PFSK-1 (cell line): ENCODE measurements around the gene FRMD4A.

Source experiments
- POLR2AphosphoS5 ChIP-seq: IDR thresholded peaks from 2 replicates; pipeline ENCODE4 v1.6.1; 2012; ENCODE audit warnings: low read depth, mild to moderate bottlenecking, control low read depth, low read length, moderate library complexity
- TAF1 ChIP-seq: IDR thresholded peaks from 2 replicates; pipeline ENCODE4 v1.6.1; 2012; ENCODE audit warnings: low read length, control low read depth, borderline replicate concordance; ENCODE audit not compliant: insufficient read depth
- TF ChIP-seq, protein P1 (sequence below), 2 experiments: IDR thresholded peaks; 2 replicates each; pipeline versions ENCODE4 v1.6.1 to v1.8.0; 2011 to 2012; ENCODE audit warnings: low read depth in 2 of 2, low read length in 2 of 2, control low read depth in 1 of 2, inconsistent platforms in 1 of 2, mild to moderate bottlenecking in 1 of 2, moderate library complexity in 1 of 2; ENCODE audit not compliant: insufficient read depth in 1 of 2

DNA sequence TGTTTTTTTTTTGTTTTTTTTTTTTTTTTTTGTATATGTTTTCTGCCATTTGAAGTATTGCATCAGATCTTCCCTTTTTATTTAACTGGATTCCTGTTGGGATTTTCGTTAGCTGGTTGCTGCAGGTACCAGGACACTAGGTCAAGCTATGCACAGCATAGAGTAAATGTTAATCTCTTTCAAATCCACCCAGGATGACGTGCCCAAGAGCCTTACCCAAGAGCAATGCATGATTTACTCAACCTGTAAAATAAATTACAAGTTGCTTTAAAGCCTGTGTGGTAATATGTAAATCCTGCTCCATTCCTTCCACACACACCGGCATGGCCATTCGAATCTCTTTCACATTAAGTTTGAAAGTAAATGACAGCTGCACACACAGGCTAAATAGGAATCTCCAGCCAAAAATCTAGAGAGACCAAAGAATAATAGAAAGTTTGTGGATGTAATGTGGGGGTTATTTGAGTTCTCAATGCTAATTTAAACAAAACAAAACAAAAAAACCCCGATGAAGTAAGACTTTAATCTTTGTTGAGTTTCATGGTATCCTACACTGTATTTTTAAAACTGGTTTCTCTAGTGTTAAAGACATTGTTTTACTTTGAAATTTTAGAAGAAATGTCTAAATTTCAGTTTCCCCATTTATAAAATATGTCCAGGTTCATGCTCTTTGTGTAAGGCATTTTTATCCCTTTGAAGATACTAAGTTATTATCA, 167.9 kb downstream of the FRMD4A start:
- TF ChIP-seq, protein P1, sequence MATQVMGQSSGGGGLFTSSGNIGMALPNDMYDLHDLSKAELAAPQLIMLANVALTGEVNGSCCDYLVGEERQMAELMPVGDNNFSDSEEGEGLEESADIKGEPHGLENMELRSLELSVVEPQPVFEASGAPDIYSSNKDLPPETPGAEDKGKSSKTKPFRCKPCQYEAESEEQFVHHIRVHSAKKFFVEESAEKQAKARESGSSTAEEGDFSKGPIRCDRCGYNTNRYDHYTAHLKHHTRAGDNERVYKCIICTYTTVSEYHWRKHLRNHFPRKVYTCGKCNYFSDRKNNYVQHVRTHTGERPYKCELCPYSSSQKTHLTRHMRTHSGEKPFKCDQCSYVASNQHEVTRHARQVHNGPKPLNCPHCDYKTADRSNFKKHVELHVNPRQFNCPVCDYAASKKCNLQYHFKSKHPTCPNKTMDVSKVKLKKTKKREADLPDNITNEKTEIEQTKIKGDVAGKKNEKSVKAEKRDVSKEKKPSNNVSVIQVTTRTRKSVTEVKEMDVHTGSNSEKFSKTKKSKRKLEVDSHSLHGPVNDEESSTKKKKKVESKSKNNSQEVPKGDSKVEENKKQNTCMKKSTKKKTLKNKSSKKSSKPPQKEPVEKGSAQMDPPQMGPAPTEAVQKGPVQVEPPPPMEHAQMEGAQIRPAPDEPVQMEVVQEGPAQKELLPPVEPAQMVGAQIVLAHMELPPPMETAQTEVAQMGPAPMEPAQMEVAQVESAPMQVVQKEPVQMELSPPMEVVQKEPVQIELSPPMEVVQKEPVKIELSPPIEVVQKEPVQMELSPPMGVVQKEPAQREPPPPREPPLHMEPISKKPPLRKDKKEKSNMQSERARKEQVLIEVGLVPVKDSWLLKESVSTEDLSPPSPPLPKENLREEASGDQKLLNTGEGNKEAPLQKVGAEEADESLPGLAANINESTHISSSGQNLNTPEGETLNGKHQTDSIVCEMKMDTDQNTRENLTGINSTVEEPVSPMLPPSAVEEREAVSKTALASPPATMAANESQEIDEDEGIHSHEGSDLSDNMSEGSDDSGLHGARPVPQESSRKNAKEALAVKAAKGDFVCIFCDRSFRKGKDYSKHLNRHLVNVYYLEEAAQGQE (IDR thresholded peaks at IDR 0.05; ENCODE audit: insufficient read depth in 1 of 2, low read depth in 2 of 2, low read length in 2 of 2): no peak
- TF ChIP-seq TAF1 (no peak), POLR2AphosphoS5 (no peak)
